ENCODE results near the gene BCL11B. TPM values are rescaled to one million over a fixed set of nuclear protein-coding genes. Genes with fewer than 3 reads are reported as not detected.

The BCL11B gene
- total RNA-seq, 2 donors from 2014 or later, result 12.9 to 27.6 TPM

GRCh38 chr14:99250636-99251208 is 21.3 kb downstream of the BCL11B start:
- no peak for DNase-seq (ENCODE audit: low spot score)
- Mint-ChIP-seq H3K36me3 (no peaks in the 10 kb centered on the region), H3K27me3 (no peaks in the 10 kb centered on the region), H3K4me3 (peak overlapping the region; percentile 26), H3K9me3 (no peaks in the 10 kb centered on the region), H3K4me1 (ENCODE audit: low read depth in 2 of 2) (peaks cover 44 to 58% of the 10 kb centered on the region in 2 donors), H3K27ac (peak overlapping the region; percentile 70 to 82)
- ATAC-seq, result no peak

- Mint-ChIP-seq H3K27me3 (no peaks in the 10 kb centered on the region), H3K4me3 (peak overlapping the region; percentile 21), H3K27ac (peak overlapping the region; percentile 70 to 80), H3K36me3 (no peaks in the 10 kb centered on the region), H3K4me1 (ENCODE audit: low read depth in 2 of 2) (peaks cover 50 to 64% of the 10 kb centered on the region in 2 donors), H3K9me3 (no peaks in the 10 kb centered on the region)
- ATAC-seq (peak in 1 of 2 donors; percentile 10), DNase-seq (ENCODE audit: low spot score) (no peak)
Measured at GRCh38 chr14:99249389-99249788, 22.6 kb downstream of the BCL11B start.

- peak overlapping the region; percentile 70 to 80 for H3K27ac Mint-ChIP-seq
- DNase-seq (ENCODE audit: low spot score) (no peak), ATAC-seq (peak in 1 of 2 donors; percentile 25)
- H3K4me1 Mint-ChIP-seq (ENCODE audit: low read depth in 2 of 2), result peaks cover 53 to 64% of the 10 kb centered on the region in 2 donors
- H3K36me3 Mint-ChIP-seq, result no peaks in the 10 kb centered on the region
- H3K9me3 Mint-ChIP-seq, result no peaks in the 10 kb centered on the region
- H3K27me3 Mint-ChIP-seq, result no peaks in the 10 kb centered on the region
- peak overlapping the region; percentile 38 for H3K4me3 Mint-ChIP-seq
Measured at GRCh38 chr14:99248761-99249171, 23.2 kb downstream of the BCL11B start.

GRCh38 chr14:99247772-99248171 is 24.2 kb downstream of the BCL11B start:
- H3K9me3 Mint-ChIP-seq, result no peaks in the 10 kb centered on the region
- no peak for ATAC-seq
- peak overlapping the region; percentile 38 for H3K4me3 Mint-ChIP-seq
- H3K27me3 Mint-ChIP-seq, result no peaks in the 10 kb centered on the region
- peak overlapping the region; percentile 70 to 80 for H3K27ac Mint-ChIP-seq
- H3K4me1 Mint-ChIP-seq (ENCODE audit: low read depth in 2 of 2), result peaks cover 57 to 67% of the 10 kb centered on the region in 2 donors
- H3K36me3 Mint-ChIP-seq, result no peaks in the 10 kb centered on the region
- DNase-seq (ENCODE audit: low spot score), result no peak

GRCh38 chr14:99247101-99247729 is 24.8 kb downstream of the BCL11B start:
- Mint-ChIP-seq H3K9me3 (no peaks in the 10 kb centered on the region), H3K4me3 (peak overlapping the region; percentile 64), H3K36me3 (no peaks in the 10 kb centered on the region), H3K27ac (peak overlapping the region; percentile 50 to 70), H3K27me3 (no peaks in the 10 kb centered on the region), H3K4me1 (ENCODE audit: low read depth in 2 of 2) (peaks cover 59 to 68% of the 10 kb centered on the region in 2 donors)
- no peak for ATAC-seq
- no peak for DNase-seq (ENCODE audit: low spot score)

GRCh38 chr14:99246536-99247097 is 25.4 kb downstream of the BCL11B start:
- no peaks in the 10 kb centered on the region for H3K27me3 Mint-ChIP-seq
- peak overlapping the region; percentile 64 for H3K4me3 Mint-ChIP-seq
- H3K36me3 Mint-ChIP-seq, result no peaks in the 10 kb centered on the region
- H3K4me1 Mint-ChIP-seq (ENCODE audit: low read depth in 2 of 2), result peaks cover 63 to 72% of the 10 kb centered on the region in 2 donors
- DNase-seq (ENCODE audit: low spot score) (no peak), ATAC-seq (peak; percentile 36 to 52)
- no peaks in the 10 kb centered on the region for H3K9me3 Mint-ChIP-seq
- H3K27ac Mint-ChIP-seq, result peak overlapping the region; percentile 50 to 70

- Mint-ChIP-seq H3K9me3 (no peaks in the 10 kb centered on the region), H3K27ac (peak overlapping the region in 1 of 2 donors; percentile 95), H3K4me3 (no peak overlapping the region), H3K27me3 (no peaks in the 10 kb centered on the region), H3K4me1 (ENCODE audit: low read depth in 2 of 2) (peaks cover 65 to 75% of the 10 kb centered on the region in 2 donors), H3K36me3 (no peaks in the 10 kb centered on the region)
- DNase-seq (ENCODE audit: low spot score) (no peak), ATAC-seq (no peak)
Measured at GRCh38 chr14:99245564-99246511, 26.2 kb downstream of the BCL11B start.

GRCh38 chr14:99244941-99245563 is 26.9 kb downstream of the BCL11B start:
- peak overlapping the region; percentile 80 for H3K4me3 Mint-ChIP-seq
- H3K27ac Mint-ChIP-seq, result peak overlapping the region; percentile 72 to 95
- DNase-seq (ENCODE audit: low spot score), result no peak
- H3K27me3 Mint-ChIP-seq, result no peaks in the 10 kb centered on the region
- no peaks in the 10 kb centered on the region for H3K36me3 Mint-ChIP-seq
- no peaks in the 10 kb centered on the region for H3K9me3 Mint-ChIP-seq
- no peak for ATAC-seq
- H3K4me1 Mint-ChIP-seq (ENCODE audit: low read depth in 2 of 2), result peaks cover 66 to 78% of the 10 kb centered on the region in 2 donors

GRCh38 chr14:99244367-99244901 is 27.6 kb downstream of the BCL11B start:
- DNase-seq (ENCODE audit: low spot score), result no peak
- Mint-ChIP-seq H3K9me3 (no peaks in the 10 kb centered on the region), H3K4me1 (ENCODE audit: low read depth in 2 of 2) (peaks cover 68 to 82% of the 10 kb centered on the region in 2 donors), H3K4me3 (peak overlapping the region; percentile 80), H3K27me3 (no peaks in the 10 kb centered on the region), H3K27ac (peak overlapping the region; percentile 72 to 95), H3K36me3 (no peaks in the 10 kb centered on the region)
- no peak for ATAC-seq

- ATAC-seq (no peak), DNase-seq (ENCODE audit: low spot score) (no peak)
- Mint-ChIP-seq H3K9me3 (no peaks in the 10 kb centered on the region), H3K27me3 (no peaks in the 10 kb centered on the region), H3K4me3 (peak overlapping the region; percentile 80), H3K27ac (peak overlapping the region; percentile 72 to 95), H3K36me3 (no peaks in the 10 kb centered on the region), H3K4me1 (ENCODE audit: low read depth in 2 of 2) (peaks cover 66 to 84% of the 10 kb centered on the region in 2 donors)
Measured at GRCh38 chr14:99242816-99243721, 28.9 kb downstream of the BCL11B start.

GRCh38 chr14:99242238-99242637 is 29.8 kb downstream of the BCL11B start:
- no peak for DNase-seq (ENCODE audit: low spot score)

GRCh38 chr14:99241325-99242010 is 30.5 kb downstream of the BCL11B start:
- no peak for DNase-seq (ENCODE audit: low spot score)
- H3K4me1 Mint-ChIP-seq (ENCODE audit: low read depth in 2 of 2), result peaks cover 72 to 86% of the 10 kb centered on the region in 2 donors

More at GRCh38 chr14:99242238-99242637, 29.8 kb downstream of the BCL11B start:
- H3K4me1 Mint-ChIP-seq (ENCODE audit: low read depth in 2 of 2), result peaks cover 71 to 85% of the 10 kb centered on the region in 2 donors
- H3K27me3 Mint-ChIP-seq, result no peaks in the 10 kb centered on the region
- no peaks in the 10 kb centered on the region for H3K36me3 Mint-ChIP-seq
- no peaks in the 10 kb centered on the region for H3K9me3 Mint-ChIP-seq
- peak overlapping the region; percentile 72 to 95 for H3K27ac Mint-ChIP-seq
- no peak for ATAC-seq
- H3K4me3 Mint-ChIP-seq, result peak overlapping the region; percentile 80

More at GRCh38 chr14:99241325-99242010, 30.5 kb downstream of the BCL11B start:
- Mint-ChIP-seq H3K27me3 (no peaks in the 10 kb centered on the region), H3K36me3 (no peaks in the 10 kb centered on the region), H3K27ac (peak overlapping the region; percentile 72 to 95), H3K9me3 (no peaks in the 10 kb centered on the region), H3K4me3 (peak overlapping the region; percentile 80)
- ATAC-seq, result no peak

Measured in natural killer cell treated with Interleukin-12 subunit alpha and Interleukin-12 subunit beta and Interleukin-15 and Interleukin-18, amount 100 ng/mL, for 72 hours (primary cell).